GM21737 (cell line): ENCODE measurements around the gene CHRNB2.
"Not testable (repeated sequence)": the region's sequence is repeated elsewhere in the genome, so short reads cannot be mapped to it uniquely, and the experiment has no call there.

ENCODE experiments used
- ATAC-seq: cut with Tn5 transposase; IDR thresholded peaks from one replicate; pipeline ENCODE4 v1.9.1; 2021; ENCODE audit warnings: mild to moderate bottlenecking, moderate library complexity; ENCODE audit not compliant: unreplicated experiment

Gene CHRNB2, protein sequence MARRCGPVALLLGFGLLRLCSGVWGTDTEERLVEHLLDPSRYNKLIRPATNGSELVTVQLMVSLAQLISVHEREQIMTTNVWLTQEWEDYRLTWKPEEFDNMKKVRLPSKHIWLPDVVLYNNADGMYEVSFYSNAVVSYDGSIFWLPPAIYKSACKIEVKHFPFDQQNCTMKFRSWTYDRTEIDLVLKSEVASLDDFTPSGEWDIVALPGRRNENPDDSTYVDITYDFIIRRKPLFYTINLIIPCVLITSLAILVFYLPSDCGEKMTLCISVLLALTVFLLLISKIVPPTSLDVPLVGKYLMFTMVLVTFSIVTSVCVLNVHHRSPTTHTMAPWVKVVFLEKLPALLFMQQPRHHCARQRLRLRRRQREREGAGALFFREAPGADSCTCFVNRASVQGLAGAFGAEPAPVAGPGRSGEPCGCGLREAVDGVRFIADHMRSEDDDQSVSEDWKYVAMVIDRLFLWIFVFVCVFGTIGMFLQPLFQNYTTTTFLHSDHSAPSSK

DNA sequence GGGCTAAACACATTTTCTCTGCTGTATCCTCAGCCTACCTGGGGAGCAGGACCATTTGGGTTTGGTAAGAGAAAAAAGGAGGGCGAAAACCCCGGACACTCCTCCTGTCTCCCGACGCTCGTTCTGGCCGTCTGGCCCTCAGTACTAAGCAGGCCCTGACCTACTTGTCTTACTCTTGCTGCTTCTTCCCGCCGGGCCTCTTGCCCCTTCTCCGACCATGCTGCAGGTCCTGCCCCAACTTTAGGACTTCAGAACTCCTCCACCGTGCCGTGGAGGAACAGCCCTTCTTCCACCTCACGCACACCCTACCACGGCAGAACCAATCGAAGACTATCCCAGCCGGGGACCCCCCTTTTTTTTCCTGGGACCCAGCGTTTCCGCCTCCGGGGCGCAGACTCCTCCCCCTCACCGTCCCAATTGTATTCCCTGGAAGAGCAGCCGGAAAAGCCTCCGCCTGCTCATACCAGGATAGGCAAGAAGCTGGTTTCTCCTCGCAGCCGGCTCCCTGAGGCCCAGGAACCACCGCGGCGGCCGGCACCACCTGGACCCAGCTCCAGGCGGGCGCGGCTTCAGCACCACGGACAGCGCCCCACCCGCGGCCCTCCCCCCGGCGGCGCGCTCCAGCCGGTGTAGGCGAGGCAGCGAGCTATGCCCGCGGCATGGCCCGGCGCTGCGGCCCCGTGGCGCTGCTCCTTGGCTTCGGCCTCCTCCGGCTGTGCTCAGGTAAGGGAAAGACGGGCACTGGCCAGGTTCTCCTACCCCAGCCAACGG is at the start of gene CHRNB2:
Gene CHRNB2 (plus strand): TSS at position 393 of the 771 bp plus-strand sequence. CDS start 267 bp downstream, at position 660.
- ATAC-seq = no peak

DNA sequence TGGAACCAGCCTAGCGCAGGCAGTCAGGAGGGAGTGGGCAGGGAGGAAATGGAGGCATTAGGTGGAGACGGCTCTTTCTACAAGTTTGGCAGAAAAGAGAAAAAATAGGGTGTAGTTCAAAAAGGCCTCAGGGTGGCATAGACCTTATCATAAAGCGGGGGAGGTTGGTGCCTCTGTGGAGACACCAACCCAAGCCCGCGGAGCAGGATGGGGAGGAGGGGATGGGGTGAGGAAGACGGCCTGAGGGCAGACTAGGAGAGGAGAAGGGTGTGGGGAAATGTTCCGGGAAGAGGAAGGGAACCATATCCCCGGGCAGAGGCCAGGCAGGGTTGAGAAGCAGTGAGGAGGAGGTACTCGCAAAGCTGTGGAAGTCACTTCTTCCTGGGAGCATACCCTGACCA is 48.0 kb upstream of the CHRNB2 start:
- no peak for ATAC-seq

DNA sequence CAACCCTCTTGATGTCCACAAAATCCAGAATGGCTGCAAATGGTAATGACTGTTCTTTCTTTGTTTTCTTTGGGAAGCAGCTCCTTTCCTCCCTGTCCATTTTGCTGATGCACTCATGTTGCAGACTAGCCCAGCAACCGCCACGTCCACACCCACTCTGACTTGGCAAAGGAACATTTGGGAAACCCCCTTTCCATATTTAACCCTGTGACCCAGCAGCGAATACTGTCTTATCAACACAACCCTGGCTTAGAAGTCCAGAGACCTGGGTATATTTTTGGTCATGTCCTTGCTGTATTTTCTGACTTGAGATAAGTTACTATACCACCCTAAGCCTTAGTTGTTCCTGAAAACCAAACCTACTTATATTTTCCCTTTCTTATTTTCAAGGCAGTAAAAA is 47.2 kb upstream of the CHRNB2 start:
- ATAC-seq = no peak

DNA sequence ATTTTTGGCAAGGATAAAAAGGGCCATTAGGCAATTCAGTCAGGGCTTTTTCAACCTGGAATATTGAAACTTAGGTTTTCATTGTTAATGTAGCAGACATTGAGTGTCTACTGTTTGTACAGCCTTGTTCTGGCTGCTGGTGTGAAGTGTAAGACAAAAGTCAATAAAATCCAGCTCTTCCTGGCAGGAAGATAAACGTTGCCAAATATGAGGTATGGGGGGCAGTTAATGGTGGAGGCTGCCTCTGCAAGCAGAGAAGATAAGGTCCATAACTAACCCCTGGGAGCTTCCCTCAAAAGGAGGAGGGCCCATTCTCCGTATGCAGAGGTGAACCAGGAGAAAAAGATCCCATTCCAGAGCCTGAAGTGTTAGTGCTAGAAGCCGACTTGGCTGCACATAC is 45.9 kb upstream of the CHRNB2 start:
- no peak for ATAC-seq

DNA sequence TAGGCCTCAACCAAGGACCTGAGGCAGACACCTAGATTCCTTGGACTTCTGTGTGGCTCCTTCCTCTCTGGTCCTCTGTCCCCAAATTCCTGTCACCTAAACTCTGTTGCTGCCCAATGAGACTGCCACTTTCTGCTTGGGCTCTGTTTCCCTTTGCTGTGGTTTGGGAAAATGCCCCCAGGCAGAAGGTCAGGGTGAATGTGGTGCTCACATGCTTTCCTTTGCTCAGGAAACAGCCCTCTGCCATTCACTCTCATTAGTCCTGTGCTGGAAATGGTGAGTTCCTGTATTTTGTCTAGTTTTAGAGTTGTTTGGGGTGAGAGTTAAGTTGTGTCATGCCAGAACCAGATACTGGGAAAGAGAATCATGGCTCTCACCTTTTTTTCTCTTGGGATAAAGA is 42.7 kb upstream of the CHRNB2 start:
- no peak for ATAC-seq

DNA sequence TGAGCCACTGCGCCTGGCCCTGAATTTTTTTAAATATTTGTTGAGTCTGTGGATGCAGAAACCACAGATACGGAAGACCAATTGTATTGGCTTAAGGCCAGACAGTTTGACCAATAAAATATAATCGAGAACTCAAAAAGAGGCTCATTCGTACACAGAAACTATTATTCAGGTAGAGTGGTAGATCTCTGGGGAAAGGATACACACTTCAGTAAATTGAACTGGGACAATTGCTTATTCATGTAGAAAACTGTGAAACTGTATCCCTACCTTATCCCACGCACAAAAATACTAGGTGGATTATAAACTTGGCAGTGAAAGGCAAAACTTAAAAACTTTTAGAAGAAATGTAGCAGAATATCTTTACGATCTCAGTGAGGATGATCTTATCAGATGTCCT is 40.4 kb upstream of the CHRNB2 start:
- no peak for ATAC-seq

DNA sequence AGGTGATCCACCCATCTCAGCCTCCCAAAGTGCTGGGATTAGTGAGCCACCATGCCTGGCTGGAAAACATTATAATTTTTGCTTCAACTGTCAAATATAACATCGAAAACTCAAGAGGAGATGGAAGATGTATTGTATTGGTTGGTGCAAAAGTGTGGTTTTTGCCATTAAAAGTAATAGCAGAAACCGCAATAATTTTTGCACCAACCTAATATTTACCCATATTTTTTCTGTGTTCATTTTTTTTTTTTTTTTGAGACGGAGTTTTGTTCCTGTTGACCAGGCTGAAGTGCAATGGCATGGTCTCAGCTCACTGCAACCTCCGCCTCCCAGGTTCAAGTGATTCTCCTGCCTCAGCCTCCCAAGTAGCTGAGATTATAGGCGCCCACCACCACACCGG is 38.3 kb upstream of the CHRNB2 start:
- no peak for ATAC-seq

DNA sequence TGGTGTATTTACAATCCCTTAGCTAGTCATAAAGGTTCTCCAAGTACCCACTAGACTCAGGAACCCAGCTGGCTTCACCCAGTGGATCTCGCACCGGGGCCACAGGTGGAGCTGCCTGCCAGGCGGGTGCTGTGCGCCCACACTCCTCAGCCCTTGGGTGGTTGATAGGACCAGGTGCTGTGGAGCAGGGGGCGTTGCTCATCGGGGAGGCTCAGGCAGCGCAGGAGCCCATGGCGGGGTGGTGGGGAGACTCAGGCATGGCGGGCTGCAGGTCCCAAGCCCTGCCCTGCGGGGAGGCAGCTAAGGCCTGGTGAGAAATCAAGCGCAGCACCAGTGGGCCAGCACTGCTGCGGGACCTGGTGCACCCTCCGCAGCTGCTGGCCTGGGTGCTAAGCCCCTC is 35.6 kb upstream of the CHRNB2 start:
- ATAC-seq = not testable (repeated sequence)

DNA sequence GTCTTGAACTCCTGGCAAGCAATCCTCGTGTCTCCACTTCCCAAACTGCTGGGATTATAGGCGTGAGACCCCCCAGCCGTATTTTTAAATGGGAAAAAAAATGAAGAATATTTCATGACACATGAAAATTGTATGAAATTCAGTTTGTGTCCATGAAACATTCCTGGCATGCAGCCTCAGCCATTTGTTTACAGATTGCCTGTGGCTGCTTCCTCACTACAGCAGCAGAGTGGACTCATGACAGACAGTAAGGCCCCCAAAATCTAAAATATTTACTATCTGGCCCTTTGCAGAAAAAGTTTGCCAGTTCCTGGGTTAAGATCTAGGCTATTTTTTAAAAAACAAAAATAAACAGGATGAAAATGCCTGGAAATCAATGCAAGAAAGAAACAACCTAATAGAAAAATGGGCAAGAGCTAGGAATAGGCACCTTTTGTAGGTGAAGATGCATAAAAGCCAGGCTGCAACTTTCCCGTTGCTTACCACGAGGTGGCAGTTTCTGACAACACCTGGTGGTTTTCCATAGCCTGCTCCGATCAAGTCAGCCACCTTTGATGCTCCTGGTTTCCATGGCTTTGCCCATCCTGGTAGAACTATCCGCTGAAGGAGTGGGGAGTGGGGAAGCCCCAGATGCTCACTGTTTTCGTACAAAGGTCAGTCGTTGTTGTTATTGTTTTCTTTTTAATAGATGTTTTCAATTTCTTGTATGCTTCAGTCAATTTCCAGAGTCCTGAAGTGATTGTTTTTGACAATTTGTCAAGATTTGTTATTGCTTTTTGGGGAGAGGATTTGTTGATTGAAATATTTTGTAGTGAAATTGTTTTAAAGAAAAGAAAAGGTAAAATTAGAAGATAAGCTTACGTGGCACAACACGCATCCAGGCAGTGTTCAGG is 33.4 kb upstream of the CHRNB2 start:
- no peak for ATAC-seq

DNA sequence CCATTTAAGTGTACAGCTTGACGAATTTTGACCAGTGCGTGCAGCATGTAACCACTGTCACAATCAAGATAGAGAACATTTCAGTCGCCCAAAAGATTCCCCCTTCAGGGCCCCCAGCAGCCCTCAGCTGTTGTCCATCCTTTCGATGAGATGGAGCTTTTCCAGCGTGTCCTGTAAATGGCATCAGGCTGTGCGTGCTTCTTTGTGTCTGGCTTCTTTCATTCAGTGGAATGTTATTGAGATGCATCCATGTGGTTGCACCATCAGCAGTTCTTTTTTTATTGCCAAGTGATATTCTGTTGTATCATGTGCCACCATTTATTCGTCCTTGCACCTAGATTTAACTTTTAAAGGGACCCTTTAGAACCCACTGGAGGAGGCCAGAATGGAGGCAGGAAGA is 31.0 kb upstream of the CHRNB2 start:
- ATAC-seq = no peak

DNA sequence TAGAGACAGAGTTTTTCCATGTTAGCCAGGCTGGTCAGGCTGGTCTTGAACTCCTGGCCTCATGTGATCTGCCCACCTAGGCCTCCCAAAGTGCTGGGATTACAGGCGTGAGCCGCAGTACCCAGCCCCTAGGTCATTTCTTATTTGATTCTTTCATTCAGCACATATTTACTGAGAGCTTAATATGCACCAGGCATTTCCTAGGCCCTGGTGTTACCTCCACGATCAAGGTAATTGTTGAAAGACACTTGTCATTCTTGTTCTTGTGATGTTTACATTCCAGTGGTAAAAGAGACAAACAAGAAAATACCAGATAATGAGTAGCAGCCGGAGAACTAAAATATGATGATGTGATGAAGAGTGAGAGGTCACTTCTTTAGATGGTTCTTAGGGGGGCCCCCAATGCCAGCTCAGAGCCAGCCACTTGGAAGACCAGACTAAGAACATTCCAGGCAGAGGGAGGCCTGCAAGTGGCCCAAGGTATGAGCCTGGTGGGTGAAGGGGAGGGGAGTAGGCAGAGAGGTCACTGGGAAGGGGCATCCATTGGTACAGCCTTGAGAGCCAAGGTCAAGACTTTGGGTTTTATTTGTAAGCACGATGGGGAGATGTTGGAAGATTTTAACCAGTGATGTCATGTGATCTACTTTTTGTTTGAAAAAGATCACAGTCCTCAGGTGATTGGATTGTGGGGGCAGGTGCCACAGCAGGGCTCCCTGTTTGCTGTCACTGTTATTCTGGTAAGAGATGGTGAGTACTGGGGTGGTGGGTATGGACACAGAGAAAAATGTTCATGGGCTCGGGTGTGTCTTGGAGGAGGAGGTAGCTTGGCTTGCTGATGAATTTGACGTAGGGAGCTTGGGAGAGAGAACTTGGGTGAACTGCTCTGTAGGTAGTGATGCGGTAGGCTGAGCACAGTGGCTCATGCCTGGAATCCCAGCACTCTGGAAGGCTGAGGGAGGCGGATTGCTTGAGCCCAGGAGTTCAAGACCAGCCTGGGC is 27.8 kb upstream of the CHRNB2 start:
- no peak for ATAC-seq

DNA sequence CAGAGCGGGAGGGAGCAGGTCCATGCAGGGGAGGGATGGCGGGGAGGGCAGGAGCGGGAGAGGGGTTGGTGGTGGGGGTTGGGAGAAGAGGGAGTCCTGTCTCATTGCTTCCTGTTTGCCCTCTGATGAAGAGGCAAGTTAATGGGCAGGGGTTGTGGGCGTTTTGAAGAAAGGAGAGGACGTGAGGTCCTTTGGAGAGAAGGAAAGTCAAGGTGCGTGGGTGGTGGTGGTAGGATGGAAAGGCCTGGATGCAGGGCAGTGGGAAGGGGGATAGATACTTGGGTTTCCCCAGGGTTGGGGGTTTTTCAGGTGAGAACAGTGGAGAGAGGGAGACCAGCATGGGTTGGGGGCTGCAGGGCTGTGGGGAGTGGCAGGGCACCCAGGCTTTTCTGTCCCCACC is 26.3 kb upstream of the CHRNB2 start:
- ATAC-seq = no peak

DNA sequence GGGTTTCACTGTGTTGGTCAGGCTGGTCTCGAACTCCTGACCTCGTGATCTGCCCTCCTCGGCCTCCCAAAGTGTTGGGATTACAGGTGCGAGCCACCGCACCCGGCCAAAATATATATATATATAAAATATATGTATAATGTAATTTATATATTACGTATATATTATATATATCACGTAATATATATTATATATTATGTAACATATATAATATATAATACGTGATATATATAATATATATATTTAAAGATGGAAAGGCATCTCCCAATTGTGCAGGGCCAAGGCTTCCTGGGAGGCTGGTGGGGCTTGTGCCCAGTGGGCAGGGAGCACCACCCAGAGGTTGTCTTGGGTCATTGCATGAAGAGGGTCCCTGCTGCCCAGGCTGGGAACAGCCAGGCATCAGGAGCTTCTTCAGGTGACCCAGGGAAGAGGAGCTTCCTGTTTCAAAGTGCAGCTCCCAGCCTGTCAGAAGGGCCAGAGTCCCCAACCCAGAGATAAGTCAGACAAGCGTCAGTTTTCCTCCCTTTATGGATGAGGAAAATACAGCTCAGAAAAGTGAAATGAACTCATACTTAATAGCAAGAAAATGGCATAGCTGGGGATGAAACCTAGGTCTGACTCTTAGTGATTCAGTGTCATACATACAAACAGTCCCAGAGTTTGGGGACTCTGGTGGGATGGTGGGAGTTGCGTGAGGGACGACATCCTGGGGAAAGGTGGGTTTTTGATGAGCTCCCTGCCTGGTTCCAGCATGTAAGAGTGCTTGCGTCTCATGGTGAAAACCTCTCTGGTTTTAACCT is 21.1 kb upstream of the CHRNB2 start:
- ATAC-seq = no peak

DNA sequence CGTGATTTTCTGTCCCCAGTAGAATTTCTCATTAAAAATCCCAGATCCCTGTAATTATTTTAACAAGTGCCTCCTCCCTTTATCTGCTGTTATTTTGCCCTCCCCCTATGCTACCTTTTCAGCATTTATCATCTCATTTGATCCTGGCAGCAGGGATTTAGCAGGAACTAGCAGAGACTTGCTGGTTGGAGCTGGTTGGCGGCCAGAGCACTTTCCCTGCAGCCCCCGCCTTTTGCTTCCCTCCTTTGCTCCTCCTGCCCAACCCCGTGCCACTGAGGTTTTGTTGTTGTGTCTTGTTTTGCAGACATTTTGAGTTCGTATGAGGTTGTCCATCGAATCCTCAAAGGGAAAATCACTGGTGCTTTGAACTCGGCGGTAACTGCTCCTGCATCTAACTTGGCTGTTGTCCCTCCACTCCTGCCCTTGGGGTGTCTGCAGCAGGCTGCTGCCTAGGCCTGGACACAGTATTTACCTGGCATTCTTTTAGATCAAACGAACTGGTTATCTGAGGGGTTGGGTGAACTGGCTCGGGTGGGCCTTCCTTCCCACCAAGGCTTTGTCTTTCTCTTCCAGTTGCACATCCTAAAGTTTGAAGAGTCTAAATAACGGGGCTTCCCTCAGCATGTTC is 20.4 kb upstream of the CHRNB2 start:
- no peak for ATAC-seq

DNA sequence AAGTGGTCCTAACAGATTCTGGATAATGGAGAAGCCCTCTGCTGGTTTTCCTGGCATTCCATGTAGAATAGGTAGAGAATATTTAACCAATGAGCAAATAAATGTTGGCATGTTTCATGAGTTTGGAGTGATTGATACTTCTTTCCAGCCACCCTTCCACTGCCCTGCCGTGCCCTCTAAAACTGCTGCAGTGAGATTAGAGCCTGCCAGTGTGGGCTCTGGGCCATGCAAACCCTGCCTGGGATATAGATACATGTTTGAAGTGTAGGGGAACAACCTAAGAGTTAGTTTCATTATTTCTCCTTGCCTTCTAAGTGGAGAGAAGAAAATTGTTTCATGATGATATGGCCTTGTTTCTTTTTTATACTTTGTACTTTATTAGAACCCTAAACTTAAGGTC is 19.6 kb upstream of the CHRNB2 start:
- no peak for ATAC-seq

DNA sequence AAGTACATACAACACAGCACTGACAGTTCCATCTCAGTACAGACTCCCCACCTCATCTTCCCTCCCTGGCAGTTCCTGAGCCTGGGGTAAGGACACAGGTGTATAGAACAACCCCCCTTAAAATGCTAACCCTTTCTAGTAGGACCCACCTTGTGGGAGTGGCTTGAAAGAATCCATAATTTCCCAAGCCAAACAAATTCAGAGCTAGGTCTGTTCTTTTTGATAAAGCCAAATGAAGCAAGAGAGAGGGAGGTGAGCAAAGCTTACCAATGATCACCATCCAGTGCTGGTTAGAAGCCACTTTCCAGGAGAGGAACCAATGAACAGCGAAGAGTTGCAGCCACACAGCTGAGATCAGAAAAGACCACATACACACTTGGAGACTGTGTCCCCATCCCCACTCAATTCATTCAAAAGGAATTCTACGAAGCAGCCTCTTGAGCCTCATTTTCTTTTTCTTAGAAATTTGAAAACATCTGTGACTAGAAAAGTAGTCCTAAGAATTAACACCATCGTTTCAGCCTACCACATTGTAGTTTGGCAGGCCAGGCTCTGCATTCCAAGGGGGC is 18.3 kb upstream of the CHRNB2 start:
- no peak for ATAC-seq

DNA sequence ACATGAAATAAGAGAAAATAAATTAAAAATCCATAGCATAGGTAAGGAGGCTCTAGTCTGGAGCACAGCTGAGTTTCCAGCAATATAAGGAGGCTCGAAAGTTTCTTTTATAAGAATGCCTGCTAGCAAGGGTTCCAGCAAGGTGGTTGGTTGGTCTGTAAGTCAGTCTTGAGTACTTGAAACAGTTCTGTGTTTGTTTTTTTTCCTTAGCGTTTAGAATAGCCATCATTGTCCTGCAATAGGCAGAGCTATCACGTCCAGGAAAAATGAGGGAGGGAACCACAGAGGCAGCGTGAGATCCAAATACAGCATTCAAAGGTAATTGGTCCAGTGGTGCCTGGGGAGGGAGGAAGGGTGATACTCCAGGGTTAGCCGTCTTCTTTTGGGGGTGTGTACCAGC is 17.5 kb upstream of the CHRNB2 start:
- ATAC-seq = no peak

DNA sequence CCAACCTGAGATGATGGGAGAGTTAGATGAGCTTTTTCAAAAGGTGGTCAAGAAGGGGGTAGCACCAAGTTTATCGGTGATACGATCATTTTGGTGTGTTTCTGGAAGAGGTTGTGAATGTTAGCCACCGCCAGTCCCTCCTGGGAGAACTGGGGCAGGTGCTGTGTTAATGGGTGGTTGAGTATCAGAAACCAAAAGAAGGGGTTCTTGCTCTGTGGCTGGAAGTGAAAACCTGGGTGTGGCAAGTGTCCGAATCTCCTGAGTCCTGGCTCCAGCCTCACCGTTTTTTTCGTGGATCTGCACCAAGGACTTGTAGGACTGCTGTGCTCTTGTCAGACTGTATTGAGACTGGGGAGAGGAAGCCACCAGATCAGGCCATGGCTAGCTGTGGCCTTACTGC is 16.9 kb upstream of the CHRNB2 start:
- no peak for ATAC-seq
